DLD1 (cell line): Measurements from ENCODE around the gene DOCK2.
"Not testable (repeated sequence)": the region's sequence is repeated elsewhere in the genome, so short reads cannot be mapped to it uniquely, and the experiment has no call there.

Source experiments
- in situ Hi-C: cut with HindIII; loops from 2 replicates; pipeline ENCODE4 v1.10.0; 2017; ENCODE audit warnings: low sequenced_read_pairs

The DOCK2 gene

GRCh38 chr5:169637085-169637548 is at the start of gene DOCK2:
Gene DOCK2, plus strand, starts transcription at chr5:169637275. Its CDS starts 52 bp downstream, at chr5:169637327.
- in situ Hi-C loops, result no loop called here

DNA sequence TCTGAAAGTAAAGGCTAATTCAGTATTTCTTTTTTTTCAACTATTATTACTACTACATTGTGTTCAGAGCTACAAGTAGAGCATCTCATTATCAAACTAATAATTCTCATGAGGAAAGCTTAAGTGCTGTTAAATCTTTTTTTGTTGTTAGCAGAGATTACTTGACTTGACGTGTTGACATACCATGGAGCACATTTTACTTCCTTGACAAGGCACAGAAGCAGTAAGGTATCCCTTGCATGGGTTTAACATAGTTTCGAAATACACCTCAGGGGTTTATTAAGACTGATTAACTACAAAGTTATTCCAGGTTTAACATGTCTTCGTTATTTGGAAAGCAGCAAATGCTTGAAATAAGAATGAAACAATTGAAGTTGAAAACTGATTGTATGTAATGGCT is 46.5 kb upstream of the DOCK2 start:
- in situ Hi-C loops, result no loop called here

GRCh38 chr5:169591636-169592035 is 45.4 kb upstream of the DOCK2 start:
- in situ Hi-C loops, result no loop called here

DNA sequence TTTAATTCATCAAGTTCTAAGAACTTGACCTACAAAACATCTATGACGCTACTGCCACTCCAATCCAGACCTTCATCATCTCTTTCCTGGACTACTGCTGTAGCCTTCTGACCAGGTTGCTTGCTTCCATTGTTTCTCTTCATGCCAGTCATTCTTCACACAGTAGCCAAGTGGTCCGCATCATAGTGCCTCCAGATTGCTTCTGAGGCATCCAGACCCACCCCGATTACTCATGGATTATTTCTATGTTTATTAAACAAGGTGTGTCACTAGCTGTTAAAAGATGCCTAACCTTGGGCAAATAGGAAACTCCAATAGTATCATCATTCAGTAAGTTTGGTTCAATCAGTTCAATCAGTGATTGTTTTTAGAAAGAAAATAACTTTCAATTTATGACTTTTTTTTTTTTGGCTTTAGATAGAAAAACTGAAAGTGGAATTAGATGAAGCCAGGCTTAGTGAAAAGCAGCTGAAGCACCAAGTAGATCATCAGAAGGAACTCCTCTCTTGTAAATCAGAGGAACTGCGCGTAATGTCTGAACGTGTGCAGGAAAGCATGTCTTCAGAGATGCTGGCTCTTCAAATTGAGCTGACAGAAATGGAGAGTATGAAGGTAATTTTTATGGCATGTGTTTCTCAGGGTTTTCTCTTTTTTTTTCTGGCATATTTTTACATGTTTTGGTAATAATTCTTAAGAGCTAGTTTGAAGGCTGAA is 44.0 kb upstream of the DOCK2 start:
- in situ Hi-C loops, result no loop called here

- in situ Hi-C loops, result no loop called here
Observed at GRCh38 chr5:169595172-169595820, 41.8 kb upstream of the DOCK2 start.

- in situ Hi-C loops, result no loop called here
Observed at GRCh38 chr5:169599451-169599850, 37.6 kb upstream of the DOCK2 start.

GRCh38 chr5:169602535-169602934 is 34.5 kb upstream of the DOCK2 start:
- in situ Hi-C loops, result no loop called here

- in situ Hi-C loops, result no loop called here
Observed at GRCh38 chr5:169606279-169606678, 30.8 kb upstream of the DOCK2 start.

- in situ Hi-C loops, result no loop called here
Observed at GRCh38 chr5:169607882-169608281, 29.2 kb upstream of the DOCK2 start.

DNA sequence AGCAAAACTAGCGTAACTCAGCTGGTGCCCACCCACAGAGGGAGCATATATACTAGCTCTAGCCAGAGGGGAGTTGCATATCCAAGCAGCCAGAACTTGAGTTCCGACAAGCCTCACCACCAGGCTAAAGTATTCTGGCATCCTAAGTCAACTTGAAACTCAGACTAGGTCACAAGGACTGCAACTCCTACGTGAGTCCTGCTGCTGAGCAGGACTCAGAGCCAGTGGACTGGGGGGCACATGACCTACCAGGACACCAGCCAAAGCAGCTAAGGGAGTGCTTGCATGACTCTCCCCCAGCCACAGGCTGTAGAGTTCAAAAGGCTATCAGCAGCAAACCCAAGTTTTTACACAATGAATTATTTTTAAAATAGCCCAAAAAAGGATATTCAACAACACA is 27.4 kb upstream of the DOCK2 start:
- in situ Hi-C loops, result no loop called here

DNA sequence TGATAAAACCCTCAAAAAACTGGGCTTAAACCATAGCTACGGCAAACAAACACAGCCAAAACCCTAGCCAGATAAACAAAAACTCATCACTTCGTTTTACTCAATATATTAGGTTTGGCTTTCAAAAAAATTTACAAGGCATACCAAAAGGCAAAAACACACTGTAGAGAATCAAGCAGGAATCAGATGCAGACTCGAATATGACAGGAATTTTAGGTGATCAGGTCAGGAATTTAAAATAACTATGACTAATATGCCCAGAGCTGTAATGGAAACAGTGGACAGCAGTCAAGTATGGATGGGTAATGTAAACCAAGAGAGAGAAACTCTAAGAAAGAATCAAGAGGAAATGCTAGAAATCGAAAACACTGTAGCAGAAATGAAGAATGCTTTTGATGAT is 26.5 kb upstream of the DOCK2 start:
- in situ Hi-C loops, result no loop called here

- in situ Hi-C loops, result no loop called here
Observed at GRCh38 chr5:169615561-169615960, 21.5 kb upstream of the DOCK2 start.

DNA sequence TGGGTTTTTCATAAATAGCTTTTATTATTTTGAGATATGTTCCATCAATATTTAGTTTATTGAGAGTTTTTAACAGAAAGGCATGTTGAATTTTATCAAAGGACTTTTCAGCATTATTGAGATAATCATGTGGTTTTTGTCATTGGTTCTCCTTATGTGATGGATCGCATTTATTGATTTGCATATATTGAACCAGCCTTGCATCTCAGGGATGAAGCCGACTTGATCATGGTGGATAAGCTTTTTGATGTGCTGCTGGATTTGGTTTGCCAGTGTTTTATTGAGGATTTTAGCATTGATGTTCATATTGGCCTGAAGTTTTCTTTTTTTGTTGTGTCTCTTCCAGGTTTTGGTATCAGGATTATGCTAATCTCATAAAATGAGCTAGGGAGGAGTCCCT is 12.8 kb upstream of the DOCK2 start:
- in situ Hi-C loops, result not testable (repeated sequence)

GRCh38 chr5:169626779-169627178 is 10.3 kb upstream of the DOCK2 start:
- in situ Hi-C loops, result no loop called here

- in situ Hi-C loops, result no loop called here
Observed at GRCh38 chr5:169627551-169627950, 9.5 kb upstream of the DOCK2 start.

GRCh38 chr5:169628892-169629291 is 8.2 kb upstream of the DOCK2 start:
- in situ Hi-C loops, result no loop called here

- in situ Hi-C loops, result no loop called here
Observed at GRCh38 chr5:169629847-169630548, 7.1 kb upstream of the DOCK2 start.

DNA sequence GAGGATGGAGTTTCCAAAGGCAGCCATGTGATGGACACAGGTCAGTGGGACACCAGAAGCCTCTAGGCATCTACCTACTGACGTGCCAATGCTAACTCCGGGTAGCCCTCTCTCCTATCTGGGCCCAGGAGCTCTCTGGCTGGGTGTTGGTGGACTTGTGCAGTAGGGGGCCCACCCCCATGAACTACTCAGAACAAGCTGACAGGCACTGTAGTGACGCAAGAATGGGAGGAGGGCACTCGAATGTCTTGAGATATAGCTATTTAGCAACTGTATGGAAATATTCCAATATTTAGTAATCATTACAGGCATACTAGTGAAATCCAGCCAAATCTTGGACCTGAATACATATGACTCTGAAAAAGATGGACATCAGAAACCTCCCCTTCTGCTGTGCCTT is 5.7 kb upstream of the DOCK2 start:
- in situ Hi-C loops, result no loop called here

GRCh38 chr5:169632946-169633345 is 4.1 kb upstream of the DOCK2 start:
- in situ Hi-C loops, result no loop called here

DNA sequence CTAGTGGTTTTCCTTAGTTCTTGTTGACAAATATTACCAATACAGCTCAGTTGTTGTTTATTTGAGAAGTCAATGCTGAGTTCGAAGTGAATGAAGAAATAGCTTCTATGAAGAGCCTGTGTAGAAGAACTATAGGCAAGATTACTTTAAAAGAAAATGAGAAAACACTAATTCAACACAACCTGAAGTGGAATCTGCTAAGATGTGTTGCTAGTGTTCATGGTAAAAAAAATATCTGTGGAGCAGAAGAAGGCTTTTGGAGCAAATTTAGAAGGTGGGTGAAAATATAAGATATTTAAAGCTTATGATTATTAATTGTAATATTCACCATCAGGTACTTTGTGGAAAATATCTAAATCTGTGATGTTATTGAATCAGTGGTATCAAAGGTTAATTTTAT is 2.5 kb upstream of the DOCK2 start:
- in situ Hi-C loops, result no loop called here

DNA sequence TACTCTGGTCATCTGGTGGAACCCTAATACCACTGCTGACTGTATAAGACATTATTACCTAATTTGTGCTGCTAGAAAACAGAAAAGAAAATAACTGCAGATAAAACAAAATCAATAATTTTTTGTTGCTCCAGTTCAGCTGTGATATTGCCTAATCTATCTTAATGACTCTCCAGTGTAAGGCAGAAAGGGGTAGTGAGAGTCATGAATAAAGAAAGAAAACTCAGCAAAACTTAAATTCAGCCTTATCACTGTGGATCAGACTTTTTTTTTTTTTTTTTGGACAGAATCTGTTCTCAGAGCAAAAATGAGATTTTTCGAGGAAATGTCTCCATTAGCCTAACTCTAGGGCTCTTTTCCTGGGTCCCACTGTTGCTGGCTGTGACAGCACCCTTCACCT is 1.1 kb upstream of the DOCK2 start:
- in situ Hi-C loops, result no loop called here

DNA sequence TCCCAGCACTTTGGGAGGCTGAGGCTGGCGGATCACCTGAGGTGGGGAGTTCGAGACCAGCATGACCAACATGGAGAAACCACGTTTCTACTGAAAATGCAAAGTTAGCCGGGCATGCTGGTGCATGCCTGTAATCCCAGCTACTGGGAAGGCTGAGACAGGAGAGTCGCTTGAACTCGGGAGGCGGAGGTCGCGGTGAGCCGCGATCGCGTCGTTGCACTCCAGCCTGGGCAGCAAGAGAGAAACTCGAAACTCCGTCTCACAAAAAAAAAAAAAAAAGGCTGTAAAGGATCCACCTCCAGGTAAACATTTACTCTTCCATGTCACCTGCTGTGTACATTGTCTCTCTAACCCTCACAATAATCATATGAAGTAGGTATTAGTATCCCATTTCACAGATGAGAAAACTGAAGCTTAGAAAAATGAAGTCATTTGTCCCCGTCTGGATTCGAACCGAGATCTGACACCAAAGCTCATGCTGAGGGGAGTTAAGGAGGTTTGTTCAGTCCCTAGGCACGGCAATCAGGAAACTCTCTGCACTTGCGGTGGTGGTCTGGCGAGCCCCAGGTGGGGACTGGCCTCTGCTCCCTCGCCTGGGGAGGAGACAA is 494 bp upstream of the DOCK2 start:
- in situ Hi-C loops, result no loop called here
